Measurements from ENCODE around the gene RTP4.

The RTP4 gene

GRCh38 chr3:187367561-187368103 is 553 bp upstream of the RTP4 start:
- FAIRE-seq: no peak
- no peak for DNase-seq (ENCODE audit: insufficient read length, low spot score)
- no peak for TF ChIP-seq CTCF (IDR thresholded peaks at IDR 0.05; ENCODE audit: insufficient read depth, missing control alignments)

GRCh38 chr3:187369089-187369447 is 883 bp downstream of the RTP4 start:
- FAIRE-seq (no peak), DNase-seq (ENCODE audit: insufficient read length, low spot score) (no peak)
- no peak for TF ChIP-seq CTCF (IDR thresholded peaks at IDR 0.05; ENCODE audit: insufficient read depth, missing control alignments)

GRCh38 chr3:187370051-187370450 is 1.9 kb downstream of the RTP4 start:
- DNase-seq (ENCODE audit: insufficient read length, low spot score): no peak
- FAIRE-seq: no peak
- no peak for TF ChIP-seq CTCF (IDR thresholded peaks at IDR 0.05; ENCODE audit: insufficient read depth, missing control alignments)

- no peak for FAIRE-seq
- no peak for DNase-seq (ENCODE audit: insufficient read length, low spot score)
- TF ChIP-seq CTCF (IDR thresholded peaks at IDR 0.05; ENCODE audit: insufficient read depth, missing control alignments): no peak
Observed at GRCh38 chr3:187375581-187375980, 7.4 kb downstream of the RTP4 start.

- DNase-seq (ENCODE audit: insufficient read length, low spot score) (no peak), FAIRE-seq (no peak)
- TF ChIP-seq CTCF (IDR thresholded peaks at IDR 0.05; ENCODE audit: insufficient read depth, missing control alignments): no peak
Observed at GRCh38 chr3:187377842-187378241, 9.7 kb downstream of the RTP4 start.

- FAIRE-seq: no peak
- no peak for DNase-seq (ENCODE audit: insufficient read length, low spot score)
Observed at GRCh38 chr3:187382609-187383151, 14.5 kb downstream of the RTP4 start.

More at GRCh38 chr3:187382609-187383151, 14.5 kb downstream of the RTP4 start:
- no peak for TF ChIP-seq CTCF (IDR thresholded peaks at IDR 0.05; ENCODE audit: insufficient read depth, missing control alignments)
